ENCODE results near the gene SIM2.

The SIM2 gene

GRCh38 chr21:36719614-36720013, 20.7 kb downstream of the SIM2 start:
- no peak for DNase-seq

DNA sequence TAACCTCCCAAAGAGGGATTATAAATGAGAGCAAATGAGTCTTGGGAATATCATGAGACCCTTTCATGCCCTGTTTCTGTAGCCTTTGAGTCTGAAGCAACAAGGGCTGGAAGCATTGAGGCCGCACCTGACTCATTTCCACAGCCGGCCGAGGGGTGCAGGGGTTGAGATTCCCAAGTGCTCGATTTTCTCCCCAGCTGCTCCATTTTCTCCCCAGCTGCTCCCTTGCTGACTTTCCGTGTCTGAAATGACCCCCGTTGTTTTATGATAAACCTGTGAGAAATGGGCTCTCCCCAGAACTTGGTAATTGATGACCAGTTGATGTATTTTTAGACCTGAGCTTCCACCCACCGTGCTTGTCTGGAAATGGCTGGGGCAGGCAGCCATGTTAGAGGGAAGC, 22.9 kb downstream of the SIM2 start:
- no peak for DNase-seq

DNA sequence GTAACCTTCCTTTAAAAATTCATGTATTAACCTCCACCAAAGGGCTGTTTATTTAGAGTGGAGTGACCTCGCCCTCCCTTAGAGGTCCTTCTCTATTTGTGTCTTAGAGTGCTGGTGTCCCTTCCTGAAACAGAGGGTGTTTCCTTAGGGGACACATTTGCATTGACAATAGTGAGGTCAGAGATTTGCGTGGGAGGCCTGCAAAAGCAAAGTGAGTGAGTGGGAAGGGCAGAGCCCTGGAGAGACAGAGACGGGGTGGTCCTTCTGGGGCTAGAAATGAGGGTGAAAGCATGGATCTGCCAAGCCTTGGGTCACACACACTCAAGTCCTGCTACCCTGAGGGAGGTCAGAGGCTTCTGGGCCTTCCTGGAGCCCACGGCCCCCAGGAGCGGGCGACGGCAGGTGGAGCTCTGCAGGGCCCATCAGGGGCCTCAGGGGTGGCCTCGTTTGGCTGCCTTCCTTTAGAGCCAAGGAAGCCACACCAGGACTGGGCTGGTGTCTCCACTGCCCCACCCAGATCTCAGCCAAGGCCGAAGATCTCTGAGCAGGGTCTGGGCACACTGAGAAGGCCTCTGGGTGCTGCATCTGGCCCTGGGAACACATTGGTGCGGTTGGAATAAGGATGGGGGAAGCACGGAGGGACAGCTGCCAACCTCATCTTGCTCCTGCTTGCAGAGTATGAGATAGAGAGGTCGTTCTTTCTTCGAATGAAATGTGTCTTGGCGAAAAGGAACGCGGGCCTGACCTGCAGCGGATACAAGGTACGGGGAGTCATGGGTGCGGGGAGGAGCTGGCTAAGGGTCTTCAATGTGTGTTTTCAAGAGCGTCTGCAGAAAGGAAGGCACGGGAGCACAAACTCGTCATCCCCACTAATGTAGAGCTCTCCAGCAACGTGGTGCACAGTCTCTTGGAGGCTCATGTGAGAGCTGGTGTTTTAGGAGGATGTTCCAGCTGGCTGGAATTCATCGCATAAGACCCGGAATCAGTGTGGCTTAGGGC, 23.8 kb downstream of the SIM2 start:
- DNase-seq, result no peak

DNA sequence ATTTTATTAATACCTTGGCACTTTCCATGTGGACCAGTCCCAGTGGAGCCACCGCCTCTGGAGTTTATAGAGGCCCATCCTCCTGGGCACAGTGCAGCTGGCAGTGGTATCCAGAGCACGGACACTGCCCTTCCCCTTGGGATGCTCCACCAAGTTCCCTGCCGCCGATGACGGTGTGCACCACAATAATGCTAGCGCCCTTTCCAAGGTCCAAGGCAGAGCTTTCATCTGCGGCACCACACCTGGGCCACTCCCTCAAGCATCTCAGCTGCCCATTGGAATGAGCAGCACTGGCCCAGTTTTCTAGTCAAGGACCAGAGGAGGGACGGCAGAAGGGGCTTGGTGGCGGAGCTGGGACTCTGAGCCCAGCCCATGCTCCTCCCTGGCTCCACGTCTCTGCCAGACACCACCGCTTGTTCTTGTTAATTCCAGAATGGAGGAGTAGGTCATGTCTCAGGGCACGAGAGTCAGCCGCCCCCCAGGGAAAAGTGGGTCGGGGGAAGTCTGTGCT, 24.5 kb downstream of the SIM2 start:
- DNase-seq, result no peak

DNA sequence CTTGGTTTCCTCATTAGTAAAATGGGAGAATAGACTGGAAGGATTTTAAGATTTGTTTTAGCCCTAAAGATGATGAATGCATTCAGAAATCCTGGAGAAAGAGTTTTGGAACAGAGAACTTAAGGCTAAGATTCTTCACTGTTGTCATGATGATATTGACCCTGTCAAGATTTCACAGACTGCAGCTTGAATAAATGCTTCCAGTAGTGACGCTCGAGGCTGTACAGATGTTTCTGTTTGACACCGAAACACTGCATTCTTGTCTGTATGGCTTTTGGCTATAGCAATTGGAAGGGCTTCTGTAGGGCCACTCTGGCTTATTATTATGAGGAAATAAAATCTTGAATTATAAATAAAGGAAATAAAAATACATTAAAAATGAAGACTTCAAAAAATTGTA, 25.7 kb downstream of the SIM2 start:
- no peak for DNase-seq

GRCh38 chr21:36725793-36726386, 27.0 kb downstream of the SIM2 start:
- no peak for DNase-seq

- DNase-seq, result no peak
These were observed 29.0 kb downstream of the SIM2 start for GRCh38 chr21:36727866-36728265.

DNA sequence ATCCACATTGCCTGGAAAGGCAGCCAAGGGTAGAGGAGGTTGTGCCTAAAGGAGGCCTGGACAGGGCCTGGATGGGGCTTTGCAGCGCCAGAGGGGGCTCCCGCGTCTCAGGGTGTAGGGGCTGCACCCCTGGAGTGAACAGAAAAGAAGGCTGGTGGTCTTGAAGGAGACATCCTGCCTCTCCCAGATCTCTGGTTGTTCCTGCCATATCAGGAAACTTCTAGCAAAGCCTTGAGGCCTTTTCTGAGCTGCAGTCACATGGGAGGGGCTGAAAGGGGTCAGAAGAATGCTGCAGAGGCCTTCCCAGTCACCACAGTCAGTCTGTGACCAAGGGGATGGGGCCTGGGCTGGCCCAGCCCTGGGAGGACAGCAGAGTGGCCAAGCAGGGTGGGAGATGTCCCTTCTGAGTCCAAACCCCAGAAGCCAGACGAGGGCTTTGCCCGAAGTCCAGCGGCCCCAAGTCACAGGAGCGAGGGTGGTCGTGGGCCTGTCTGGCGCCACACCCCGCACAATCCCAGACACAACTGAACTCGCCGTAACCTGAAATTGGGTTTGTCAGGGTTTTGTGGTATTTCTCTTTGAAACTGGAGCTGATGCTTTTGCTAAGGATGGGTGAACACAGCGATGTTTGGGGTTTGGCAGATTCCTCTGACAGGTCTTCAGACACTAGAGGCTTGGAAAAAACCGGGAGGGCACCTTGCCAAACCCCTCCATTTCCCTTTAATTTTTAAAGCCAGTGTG, 29.6 kb downstream of the SIM2 start:
- no peak for DNase-seq

GRCh38 chr21:36729310-36729970, 30.5 kb downstream of the SIM2 start:
- DNase-seq, result no peak

GRCh38 chr21:36730291-36731281, 31.7 kb downstream of the SIM2 start:
- DNase-seq, result no peak

- no peak for DNase-seq
These were observed 33.3 kb downstream of the SIM2 start for GRCh38 chr21:36732217-36732616.

DNA sequence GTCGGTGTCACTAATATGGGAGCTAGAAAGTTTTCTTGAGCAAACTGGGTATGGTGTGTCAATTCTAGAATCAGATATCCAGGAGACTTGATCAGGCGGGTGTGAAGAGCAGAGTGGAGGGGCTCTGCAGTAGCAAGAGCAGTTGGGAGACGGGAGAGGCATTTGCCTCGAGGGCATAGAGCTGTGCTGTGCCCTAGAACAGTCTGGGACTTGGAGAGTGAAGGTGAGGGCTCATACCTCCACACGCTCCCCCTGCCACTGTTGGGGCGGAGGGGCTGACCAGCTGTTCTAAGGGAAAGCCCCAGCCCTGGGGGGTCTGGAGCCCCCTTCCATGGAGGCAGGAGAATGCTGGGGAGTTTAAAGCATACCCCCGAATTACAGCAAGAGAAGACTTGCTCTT, 33.8 kb downstream of the SIM2 start:
- DNase-seq, result no peak

GRCh38 chr21:36733857-36734256, 34.9 kb downstream of the SIM2 start:
- no peak for DNase-seq

GRCh38 chr21:36734367-36735200, 35.7 kb downstream of the SIM2 start:
- DNase-seq, result no peak

- no peak for DNase-seq
These were observed 36.2 kb downstream of the SIM2 start for GRCh38 chr21:36735201-36735515.

DNA sequence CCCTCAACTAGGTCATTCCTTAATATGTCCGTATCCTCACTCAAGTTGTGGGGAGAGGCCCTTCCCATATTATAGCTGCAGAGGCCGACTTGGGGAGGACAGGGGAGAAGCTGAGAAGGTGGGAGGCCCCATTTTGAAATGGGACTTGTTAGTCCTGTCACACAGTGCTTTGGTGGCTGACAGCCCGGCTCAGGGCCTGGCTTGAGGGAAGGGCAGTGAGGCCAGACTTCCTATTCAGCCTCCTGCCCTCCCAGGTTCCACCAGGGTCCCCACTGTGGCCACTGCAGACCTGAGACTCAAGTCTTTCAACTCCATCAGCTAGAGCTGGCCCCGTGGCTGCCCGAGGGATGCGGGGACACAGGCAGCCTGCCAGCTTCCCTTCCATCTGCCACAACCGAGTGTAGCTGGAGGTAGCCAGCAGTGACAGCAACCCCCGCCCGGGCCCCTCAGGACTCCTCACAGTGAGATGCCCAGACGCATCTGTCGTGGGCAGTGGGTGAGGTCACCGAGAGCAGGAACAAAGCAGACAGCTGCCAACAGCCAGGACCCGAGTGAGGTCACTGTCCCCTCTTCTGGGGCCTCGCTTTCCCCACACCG, 36.9 kb downstream of the SIM2 start:
- DNase-seq, result no peak

- no peak for DNase-seq
These were observed 39.7 kb downstream of the SIM2 start for GRCh38 chr21:36738489-36739126.

- DNase-seq, result no peak
These were observed 42.6 kb downstream of the SIM2 start for GRCh38 chr21:36741506-36741905.

GRCh38 chr21:36743008-36743407, 44.1 kb downstream of the SIM2 start:
- no peak for DNase-seq

GRCh38 chr21:36743446-36743845, 44.5 kb downstream of the SIM2 start:
- DNase-seq, result no peak
